LNCaP clone FGC (cell line): ENCODE data around the gene FAM149A.

Experiments
- DNase-seq: peaks from one replicate; pipeline ENCODE4 v3.0.0-alpha.2; 2011; ENCODE audit warnings: low read depth
- H3K4me3 ChIP-seq: 2 replicates; pipeline ENCODE4 v1.5.1; 2011; ENCODE audit warnings: mild to moderate bottlenecking, low read depth, low read length, control low read depth
- TF ChIP-seq, protein P1 (sequence below): IDR thresholded peaks from 2 replicates; pipeline ENCODE4 v1.5.1; 2012; ENCODE audit warnings: mild to moderate bottlenecking; ENCODE audit not compliant: control insufficient read depth, insufficient read depth; ENCODE audit errors: extremely low read depth

FAM149A gene

DNA sequence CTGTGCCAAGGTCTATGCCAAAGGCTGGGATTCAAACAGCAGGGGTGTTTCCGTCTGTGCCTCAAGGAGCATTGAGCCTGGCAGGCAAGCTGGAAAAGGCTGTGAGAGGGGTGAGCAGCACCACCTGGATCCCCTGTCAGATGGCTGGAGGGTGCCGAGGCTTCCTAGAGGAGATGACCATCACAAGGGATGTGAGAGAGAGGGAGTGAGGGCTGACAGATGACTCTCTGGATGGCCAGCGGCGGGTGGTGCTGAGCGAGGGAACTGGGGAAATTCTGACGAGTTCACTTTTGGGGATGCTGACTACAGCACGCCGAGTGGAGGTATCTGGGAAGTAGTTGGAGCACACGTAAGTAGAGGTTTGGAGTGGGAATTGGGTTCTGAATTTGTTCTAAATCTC lies 64.2 kb downstream of the FAM149A start:
- no peak for DNase-seq
- H3K4me3 ChIP-seq: no peak overlapping the region
- TF ChIP-seq, protein P1, sequence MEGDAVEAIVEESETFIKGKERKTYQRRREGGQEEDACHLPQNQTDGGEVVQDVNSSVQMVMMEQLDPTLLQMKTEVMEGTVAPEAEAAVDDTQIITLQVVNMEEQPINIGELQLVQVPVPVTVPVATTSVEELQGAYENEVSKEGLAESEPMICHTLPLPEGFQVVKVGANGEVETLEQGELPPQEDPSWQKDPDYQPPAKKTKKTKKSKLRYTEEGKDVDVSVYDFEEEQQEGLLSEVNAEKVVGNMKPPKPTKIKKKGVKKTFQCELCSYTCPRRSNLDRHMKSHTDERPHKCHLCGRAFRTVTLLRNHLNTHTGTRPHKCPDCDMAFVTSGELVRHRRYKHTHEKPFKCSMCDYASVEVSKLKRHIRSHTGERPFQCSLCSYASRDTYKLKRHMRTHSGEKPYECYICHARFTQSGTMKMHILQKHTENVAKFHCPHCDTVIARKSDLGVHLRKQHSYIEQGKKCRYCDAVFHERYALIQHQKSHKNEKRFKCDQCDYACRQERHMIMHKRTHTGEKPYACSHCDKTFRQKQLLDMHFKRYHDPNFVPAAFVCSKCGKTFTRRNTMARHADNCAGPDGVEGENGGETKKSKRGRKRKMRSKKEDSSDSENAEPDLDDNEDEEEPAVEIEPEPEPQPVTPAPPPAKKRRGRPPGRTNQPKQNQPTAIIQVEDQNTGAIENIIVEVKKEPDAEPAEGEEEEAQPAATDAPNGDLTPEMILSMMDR: no peak

DNA sequence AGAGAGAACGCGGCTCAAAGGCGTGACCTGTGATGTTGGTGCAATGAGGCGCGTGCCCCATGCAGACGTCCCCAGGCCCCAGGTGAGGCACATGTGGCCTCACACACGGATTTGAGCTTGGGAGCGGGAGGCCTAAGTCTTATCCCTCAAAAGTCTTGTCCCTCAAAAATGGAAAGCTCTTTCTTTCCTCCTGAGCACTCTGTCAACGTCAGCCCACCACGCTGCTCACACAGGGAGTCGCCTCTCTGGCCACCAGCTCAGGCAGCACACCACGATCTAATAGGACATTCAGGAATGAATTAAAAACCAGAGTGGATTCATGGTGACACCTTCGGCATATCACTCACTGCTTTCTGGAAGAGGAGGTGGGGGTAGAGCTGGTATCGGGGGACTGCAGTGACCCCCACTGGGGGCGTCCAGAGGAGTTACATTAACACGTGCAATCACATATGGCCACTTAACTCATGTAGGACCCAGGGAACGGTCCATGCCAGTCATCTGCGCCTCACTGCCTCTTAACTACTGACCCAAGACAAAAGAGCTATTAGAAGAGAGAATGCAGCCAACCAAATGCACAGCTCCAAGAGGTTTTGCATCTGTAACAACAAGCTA lies 64.9 kb downstream of the FAM149A start:
- no peak overlapping the region for H3K4me3 ChIP-seq
- TF ChIP-seq, protein P1: no peak
- no peak for DNase-seq

DNA sequence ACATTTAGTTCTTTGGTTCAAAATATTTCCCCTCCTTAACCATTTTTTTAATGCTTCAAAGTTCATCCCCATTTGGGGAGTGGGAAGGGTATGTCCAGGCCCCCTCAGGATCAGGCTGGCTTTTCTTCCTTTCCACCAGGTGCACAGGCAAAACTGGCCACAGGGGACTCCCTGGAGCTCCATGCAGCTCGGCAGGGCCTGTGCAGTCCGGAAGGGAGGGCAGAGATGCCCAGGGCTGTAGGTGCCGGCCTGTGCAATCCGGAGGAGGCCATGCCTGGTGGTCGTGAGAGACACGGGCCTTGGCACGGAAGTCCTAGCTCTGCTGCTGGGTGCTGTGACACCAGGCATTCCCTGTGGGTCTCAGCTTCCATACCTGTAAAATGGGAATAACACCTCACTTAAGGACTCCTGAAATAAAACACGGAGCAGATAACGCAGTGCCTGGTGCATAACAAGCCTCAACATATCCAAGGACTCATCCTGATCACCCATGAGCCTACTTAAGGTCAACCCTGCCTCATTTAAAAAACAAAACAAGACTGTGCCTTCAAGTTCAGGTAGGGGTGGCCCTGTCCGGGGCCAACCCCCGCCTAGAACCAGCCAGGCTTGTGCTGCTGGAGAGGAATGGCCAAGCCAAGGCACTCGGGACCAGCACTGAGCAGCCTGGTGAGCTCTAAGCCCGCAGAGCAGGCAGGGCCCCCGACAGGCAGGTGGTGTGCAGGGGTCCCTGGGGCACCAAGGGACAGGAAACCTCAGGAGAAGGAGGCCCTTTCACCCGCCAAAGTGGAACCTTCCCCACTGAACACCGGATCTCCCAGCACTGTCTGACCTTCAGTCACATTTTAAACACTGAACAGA lies 65.7 kb downstream of the FAM149A start:
- TF ChIP-seq, protein P1: no peak
- no peak overlapping the region for H3K4me3 ChIP-seq
- DNase-seq: no peak

DNA sequence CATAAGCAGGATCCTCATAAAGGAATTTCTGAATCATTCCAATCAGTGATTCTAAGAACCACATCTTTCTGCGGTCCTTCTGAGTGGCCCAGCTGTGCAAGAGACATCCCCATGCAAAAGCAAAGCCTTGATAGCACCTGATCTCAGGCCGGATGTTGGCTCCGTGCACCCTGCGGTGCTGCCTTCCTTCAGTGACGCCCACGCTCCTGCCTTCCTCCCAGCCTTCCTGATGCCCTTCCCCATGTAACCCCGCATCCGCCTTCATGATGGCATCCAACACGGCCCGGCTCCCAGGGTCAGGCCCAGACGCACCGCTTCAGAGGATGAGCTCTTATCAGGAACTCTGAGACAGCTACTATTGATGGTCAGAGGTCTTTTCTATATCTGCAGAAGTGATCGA lies 66.5 kb downstream of the FAM149A start:
- TF ChIP-seq, protein P1: no peak
- no peak overlapping the region for H3K4me3 ChIP-seq
- no peak for DNase-seq

DNA sequence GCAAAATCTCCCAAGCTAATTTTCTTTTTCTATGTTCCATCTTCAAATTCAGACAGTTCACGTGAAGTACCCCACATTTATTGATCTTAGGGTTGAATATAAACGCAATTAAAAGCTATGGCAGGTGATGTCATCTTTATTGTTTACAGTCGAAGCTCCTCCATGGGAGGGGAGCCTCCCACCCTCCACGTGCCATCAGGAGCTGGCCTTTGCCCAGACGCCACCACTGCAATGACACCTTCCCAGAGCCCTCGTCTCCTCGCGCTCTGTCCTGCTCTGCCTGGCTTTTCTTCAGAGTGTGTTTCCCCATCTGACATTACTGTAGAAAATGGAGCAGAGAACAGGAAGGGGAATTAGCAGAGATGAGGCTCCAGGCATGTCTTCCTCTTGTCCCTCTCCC lies 68.0 kb downstream of the FAM149A start:
- TF ChIP-seq, protein P1: no peak
- H3K4me3 ChIP-seq: no peak overlapping the region
- DNase-seq: no peak

DNA sequence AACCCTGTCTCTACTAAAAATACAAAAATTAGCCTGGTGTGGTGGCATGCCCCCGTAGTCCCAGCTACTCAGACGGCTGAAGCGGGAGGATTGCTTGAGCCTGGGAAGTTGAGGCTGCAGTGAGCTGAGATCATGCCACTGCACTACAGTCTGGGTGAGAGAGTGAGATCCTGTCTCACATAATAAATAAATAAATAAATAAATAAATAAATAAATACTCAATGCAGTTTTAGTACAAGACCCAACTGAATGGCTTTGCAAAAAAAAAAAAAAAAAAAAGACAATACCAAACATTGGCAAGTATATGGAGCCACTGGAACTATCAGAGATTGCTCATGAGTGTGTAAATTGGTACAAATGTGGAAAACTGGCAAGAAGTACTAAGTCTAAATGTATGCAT lies 83.6 kb downstream of the FAM149A start:
- no peak for DNase-seq
- TF ChIP-seq, protein P1: no peak
- no peak overlapping the region for H3K4me3 ChIP-seq

DNA sequence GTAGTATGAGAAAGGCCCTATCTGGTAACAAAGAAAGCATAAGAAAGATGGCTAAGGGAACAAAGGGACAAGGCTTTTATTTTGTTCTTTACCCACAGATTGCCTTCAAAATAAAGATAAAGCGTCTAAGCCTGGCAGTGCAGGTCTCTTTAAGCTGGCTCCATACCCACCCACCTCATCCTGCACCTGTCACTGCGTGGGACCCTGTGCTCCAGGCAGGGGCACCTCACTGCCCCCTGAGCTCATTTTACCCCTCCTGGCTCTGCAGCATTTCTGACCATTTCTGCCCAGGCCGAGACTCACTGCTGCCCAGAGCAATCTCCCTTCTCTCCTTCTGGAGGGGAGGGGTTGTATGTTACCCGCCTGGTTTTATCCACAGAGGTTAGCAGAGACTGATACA lies 85.2 kb downstream of the FAM149A start:
- H3K4me3 ChIP-seq: no peak overlapping the region
- TF ChIP-seq, protein P1: no peak
- DNase-seq: no peak
